GM18519 (cell line): ENCODE data around the gene TADA2A.
A peak's percentile ranks its signal among the peaks of the same experiment; 100 is the strongest.
"Not testable (repeated sequence)": the region's sequence is repeated elsewhere in the genome, so short reads cannot be mapped to it uniquely, and the experiment has no call there.

Experiments
- ATAC-seq: cut with Tn5 transposase; IDR thresholded peaks from one replicate; pipeline ENCODE4 v1.9.1; 2021; ENCODE audit warnings: mild to moderate bottlenecking, moderate library complexity; ENCODE audit not compliant: unreplicated experiment, low FRiP score

The TADA2A gene

DNA sequence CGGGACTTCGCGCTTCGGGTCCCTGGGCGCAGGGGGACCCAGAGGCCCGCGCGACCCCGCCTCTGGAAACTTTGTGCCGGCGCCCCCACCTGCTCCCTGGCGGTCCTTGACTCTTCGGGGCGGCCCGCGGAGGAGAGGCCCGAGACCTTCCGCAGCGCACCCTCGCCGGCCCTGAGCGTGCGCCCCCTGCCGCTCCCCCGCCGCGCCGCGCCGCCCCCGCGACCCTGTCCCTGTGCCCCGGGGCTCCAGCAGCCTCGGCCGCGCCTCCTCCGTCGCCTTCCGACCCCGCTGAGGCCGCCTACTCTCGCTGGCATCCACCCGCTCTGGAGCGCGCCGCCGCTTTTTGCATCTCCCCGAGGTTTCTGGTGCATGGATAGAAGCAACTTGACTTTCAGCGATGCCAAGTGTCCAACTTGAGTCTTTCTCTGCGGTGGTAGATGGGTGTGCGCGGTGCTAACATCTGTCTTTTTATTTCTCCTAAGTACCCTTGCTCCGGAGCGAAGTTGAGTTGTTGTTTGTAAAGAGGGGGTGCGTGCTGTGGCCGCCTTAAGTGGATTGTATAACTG is 83.4 kb downstream of the TADA2A start:
- peak; percentile 29 for ATAC-seq

- no peak for ATAC-seq
Measured at GRCh38 chr17:37490638-37491614, 84.2 kb downstream of the TADA2A start.

DNA sequence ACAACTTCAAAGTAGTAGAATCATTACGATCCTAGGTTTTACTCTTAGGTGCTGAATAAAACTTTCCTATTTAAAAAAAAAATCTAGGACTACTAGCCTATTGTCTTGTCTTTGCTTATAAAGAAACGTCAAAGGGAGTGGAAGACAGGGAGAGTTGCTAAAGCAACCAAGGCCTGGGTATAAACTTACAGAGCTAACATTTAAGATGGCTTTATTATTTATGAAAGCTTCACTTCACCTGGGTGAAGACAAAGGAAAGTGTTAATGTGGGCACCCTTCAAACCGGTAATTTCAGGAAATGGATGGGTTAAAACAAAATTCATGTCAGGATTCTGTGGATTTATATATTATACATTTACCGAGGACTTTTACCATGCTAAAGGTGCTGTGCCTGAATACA is 85.5 kb downstream of the TADA2A start:
- ATAC-seq, result no peak

GRCh38 chr17:37493249-37494027 is 86.8 kb downstream of the TADA2A start:
- no peak for ATAC-seq

DNA sequence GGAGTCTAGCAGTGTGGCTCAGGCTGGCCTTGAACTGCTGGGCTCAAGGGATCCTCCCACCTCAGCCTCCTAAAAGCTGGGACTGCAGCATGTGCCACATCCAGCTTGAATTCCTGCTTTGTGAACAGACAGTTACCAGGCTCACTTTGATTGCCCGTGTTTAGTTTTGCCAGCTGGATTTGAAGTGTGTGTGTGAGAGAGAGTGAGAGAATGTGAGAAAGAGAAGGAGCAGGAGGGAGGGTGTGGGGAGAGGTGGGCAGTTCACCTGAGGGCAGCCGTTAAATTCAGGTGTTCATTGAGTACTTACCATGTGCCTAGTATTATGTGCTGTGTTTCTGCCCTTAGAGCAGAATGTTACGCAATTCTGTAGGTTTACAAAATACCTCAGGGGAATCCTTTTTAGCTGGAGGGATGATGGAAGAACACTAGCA is 87.7 kb downstream of the TADA2A start:
- no peak for ATAC-seq

DNA sequence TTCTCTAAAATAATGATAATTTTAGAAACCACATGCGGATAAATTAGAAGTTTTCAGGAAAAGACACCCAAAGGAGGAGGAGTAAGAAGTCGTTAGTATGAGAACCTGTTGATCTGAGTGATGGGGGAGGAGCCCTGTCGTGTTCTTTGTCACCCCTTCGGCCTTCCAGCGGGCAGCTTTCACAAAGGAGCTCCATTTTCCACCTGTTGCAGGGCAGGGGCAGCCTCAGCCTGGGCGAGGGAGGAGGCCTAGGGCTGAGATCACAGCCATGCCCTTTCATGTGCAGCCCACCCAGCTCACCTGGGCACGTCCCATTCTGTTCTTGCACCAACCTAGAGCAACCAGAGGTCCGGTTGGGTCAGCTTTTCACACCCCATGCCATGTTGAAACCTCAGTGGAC is 88.3 kb downstream of the TADA2A start:
- no peak for ATAC-seq

GRCh38 chr17:37500378-37500777 is 93.7 kb downstream of the TADA2A start:
- ATAC-seq, result no peak

DNA sequence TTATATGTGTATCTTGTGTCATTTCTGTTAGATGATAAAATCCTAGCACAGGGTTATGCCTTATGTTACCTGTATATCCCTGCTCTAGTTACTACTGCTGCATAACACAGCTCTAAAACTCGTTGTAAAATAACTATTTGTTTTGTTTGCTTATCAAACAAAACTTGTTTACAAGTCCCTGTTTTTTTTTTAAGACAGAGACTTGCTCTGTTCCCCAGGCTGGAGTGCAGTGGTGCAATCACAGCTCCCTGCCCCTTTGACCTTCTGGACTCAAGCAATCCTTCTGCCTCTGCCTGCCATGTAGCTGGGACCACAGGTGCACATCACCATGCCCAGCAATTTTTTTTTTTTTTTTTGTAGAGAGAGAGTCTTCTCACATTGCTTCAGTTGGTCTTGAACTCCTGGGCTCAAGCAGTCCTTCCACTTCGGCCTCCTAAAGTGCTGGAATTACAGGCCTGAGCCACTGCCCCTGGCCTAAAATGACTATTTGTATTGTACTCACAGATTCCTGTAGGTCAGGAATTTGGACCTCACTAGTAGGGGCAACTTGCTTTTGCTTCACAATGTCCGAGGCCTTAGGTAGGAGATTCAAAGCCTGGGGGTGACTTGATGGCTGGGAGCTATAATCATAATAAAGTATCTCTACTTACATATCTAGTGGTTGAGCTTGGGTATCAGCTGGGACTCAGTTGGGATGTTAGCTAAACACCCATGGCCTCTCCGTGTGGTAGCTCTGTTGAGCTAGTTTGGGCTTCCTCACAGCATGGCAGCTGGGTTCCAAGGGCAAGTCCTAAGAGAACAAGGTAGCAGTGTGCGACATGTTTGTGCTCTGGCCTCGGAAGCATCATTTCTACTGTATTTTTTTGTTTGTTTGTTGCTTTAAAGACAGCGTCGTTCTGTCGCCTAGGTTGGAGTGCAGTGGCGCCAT is 95.6 kb downstream of the TADA2A start:
- ATAC-seq, result no peak

- ATAC-seq, result no peak
Measured at GRCh38 chr17:37503148-37503547, 96.5 kb downstream of the TADA2A start.

GRCh38 chr17:37505333-37505732 is 98.6 kb downstream of the TADA2A start:
- ATAC-seq, result no peak

DNA sequence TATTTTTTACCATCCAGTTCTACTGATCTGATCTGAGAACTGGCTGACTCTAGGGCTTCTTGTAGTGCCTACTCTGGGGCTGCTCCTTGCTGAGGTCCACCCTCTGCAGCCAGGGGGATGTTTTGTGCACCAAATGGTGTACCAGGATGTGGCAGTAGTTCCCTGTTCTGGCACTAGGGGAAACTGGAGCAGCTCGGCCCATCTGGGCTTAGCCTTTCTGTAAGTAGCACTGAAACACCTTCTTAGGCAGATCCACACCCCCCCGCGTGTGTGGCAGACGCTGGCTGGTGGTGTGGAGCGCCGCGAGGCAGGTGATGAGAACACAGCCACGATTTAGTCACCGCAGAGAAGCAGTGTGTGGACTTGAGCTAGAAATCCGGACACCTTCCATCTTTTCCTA is 100.0 kb downstream of the TADA2A start:
- no peak for ATAC-seq

GRCh38 chr17:37507111-37507510 is 100.4 kb downstream of the TADA2A start:
- ATAC-seq, result no peak

- ATAC-seq, result no peak
Measured at GRCh38 chr17:37510056-37510455, 103.4 kb downstream of the TADA2A start.

DNA sequence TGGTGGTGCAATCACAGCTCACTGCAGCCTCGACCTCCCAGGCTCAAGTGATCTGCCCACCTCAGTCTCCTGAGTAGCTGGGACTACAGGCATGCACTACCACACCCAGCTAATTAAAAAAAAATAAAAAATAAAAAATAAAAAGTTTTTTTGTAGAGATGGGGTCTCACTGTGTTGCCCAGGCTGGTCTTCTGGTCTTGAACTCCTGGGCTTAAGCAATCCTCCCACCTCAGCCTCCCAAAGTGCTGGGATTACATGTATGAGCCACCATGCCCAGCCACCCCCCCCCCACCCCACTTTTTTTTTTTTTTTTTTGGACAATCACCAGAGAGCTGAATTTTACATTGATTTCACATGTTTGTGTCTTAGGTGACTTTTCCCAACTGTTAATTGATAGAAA is 105.0 kb downstream of the TADA2A start:
- not testable (repeated sequence) for ATAC-seq

DNA sequence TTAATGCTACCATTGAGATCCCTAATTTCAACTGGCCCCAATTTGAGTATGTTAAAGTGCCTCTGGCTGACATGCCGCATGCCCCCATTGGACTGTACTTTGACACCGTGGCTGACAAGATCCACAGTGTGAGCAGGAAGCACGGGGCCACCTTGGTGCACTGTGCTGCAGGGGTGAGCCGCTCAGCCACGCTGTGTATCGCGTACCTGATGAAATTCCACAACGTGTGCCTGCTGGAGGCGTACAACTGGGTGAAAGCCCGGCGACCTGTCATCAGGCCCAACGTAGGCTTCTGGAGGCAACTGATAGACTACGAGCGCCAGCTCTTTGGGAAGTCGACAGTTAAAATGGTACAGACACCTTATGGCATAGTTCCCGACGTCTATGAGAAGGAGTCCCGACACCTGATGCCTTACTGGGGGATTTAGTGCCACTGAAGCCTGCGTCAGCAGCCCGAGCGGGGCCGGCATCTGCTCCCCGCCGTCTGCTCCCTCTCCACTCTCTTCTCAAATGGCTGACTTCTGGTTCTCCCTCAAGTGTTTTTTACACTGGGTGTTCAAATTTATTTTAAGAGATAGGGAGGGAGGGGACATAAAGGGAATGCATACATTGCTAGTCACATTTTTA is 105.9 kb downstream of the TADA2A start:
- no peak for ATAC-seq

GRCh38 chr17:37513711-37514110 is 107.0 kb downstream of the TADA2A start:
- no peak for ATAC-seq

- no peak for ATAC-seq
Measured at GRCh38 chr17:37516127-37516571, 109.5 kb downstream of the TADA2A start.

GRCh38 chr17:37517881-37518280 is 111.2 kb downstream of the TADA2A start:
- ATAC-seq, result no peak

DNA sequence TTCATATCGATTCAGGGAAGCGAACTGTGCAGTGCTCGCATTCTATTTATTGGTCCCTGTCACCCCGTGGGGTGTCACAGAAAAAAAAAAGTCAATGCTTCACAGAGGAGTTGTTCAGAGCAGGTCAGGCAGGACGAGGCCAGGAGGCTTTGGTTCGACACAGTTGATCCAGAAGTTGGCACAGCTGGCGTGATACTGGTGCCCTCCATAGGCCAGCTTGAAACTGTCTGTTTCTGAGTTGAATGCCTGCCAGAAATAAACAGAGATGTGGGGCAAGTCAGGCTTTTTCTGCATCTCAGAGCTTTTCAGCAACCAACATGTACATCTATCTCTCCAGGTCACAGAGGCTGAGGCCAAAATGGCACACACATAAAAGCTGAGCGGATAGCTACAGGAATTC is 112.1 kb downstream of the TADA2A start:
- no peak for ATAC-seq
